Fibroblast of lung (primary cell): ENCODE results near the gene TMBIM6. TPM values are rescaled to one million over a fixed set of nuclear protein-coding genes. Genes with fewer than 3 reads are reported as not detected.

Experiments
- DNase-seq, 2 donors: peaks; one replicate each; pipeline versions ENCODE4 v3.0.0 to v3.0.0-alpha.2; 2010; ENCODE audit warnings: low read depth in 2 of 2
- H2AFZ ChIP-seq: 2 replicates; pipeline ENCODE4 v1.5.1; 2012; ENCODE audit warnings: low read length, control low read depth, inconsistent platforms
- H3K27ac ChIP-seq: 2 replicates; pipeline ENCODE4 v1.5.1; 2011; ENCODE audit warnings: low read length, control low read depth; ENCODE audit not compliant: insufficient read depth
- H3K27me3 ChIP-seq: 2 replicates; pipeline ENCODE4 v1.5.1; 2011; ENCODE audit warnings: mild to moderate bottlenecking, low read length; ENCODE audit not compliant: control insufficient read depth, insufficient read depth
- H3K36me3 ChIP-seq: 2 replicates; pipeline ENCODE4 v1.5.1; 2011; ENCODE audit warnings: low read length; ENCODE audit not compliant: control insufficient read depth, insufficient read depth
- H3K4me1 ChIP-seq: 2 replicates; pipeline ENCODE4 v1.5.1; 2011; ENCODE audit warnings: low read length; ENCODE audit not compliant: control insufficient read depth, insufficient read depth; ENCODE audit errors: extremely low read depth
- H3K4me2 ChIP-seq: 2 replicates; pipeline ENCODE4 v1.5.1; 2011; ENCODE audit warnings: low read length, control low read depth; ENCODE audit not compliant: insufficient read depth; ENCODE audit errors: extremely low read depth
- H3K4me3 ChIP-seq, 4 experiments: fragments of 200-600 bp in 1 of 4; sonication (generic) in 1 of 4; replicated peaks in 1 of 4; 2 replicates each; pipeline ENCODE4 v1.5.1; 2011 to 2016; ENCODE audit warnings: low read length in 4 of 4, low read depth in 3 of 4, mild to moderate bottlenecking in 3 of 4, control low read depth in 2 of 4, inconsistent platforms in 1 of 4, mixed read lengths in 1 of 4; ENCODE audit not compliant: insufficient read depth in 1 of 4; ENCODE audit errors: control extremely low read depth in 1 of 4
- H3K79me2 ChIP-seq: 2 replicates; pipeline ENCODE4 v1.5.1; 2012; ENCODE audit warnings: mild to moderate bottlenecking, low read length, inconsistent platforms; ENCODE audit not compliant: control insufficient read depth, insufficient read depth
- H3K9ac ChIP-seq: 2 replicates; pipeline ENCODE4 v1.5.1; 2011; ENCODE audit warnings: mild to moderate bottlenecking, low read length, control low read depth; ENCODE audit not compliant: insufficient read depth
- H3K9me3 ChIP-seq: 2 replicates; pipeline ENCODE4 v1.5.1; 2012; ENCODE audit warnings: low read depth, low read length; ENCODE audit not compliant: control insufficient read depth, insufficient read depth
- H4K20me1 ChIP-seq: 2 replicates; pipeline ENCODE4 v1.5.1; 2011; ENCODE audit warnings: low read length; ENCODE audit not compliant: control insufficient read depth, insufficient read depth; ENCODE audit errors: extremely low read depth
- EZH2 ChIP-seq: IDR thresholded peaks from 2 replicates; pipeline ENCODE4 v1.5.1; 2012; ENCODE audit warnings: low read length, control low read depth, mild to moderate bottlenecking; ENCODE audit errors: missing control alignments
- polyA plus RNA-seq, 2 donors: library from polyadenylated mRNA; depleted of rRNA in 1 of 2; stranded (reverse) in 1 of 2; unstranded in 1 of 2; fragments of >200 nt; gene quantifications; 2 replicates each; pipeline ENCODE4 v1.2.1, GENCODE V29; 2011 to 2012; ENCODE audit warnings: missing spikeins in 1 of 2
- total RNA-seq: library from RNA; depleted of rRNA; stranded (reverse); fragments of >200 nt; gene quantifications from 2 replicates; pipeline ENCODE4 v1.2.1, GENCODE V29; 2014
- TF ChIP-seq, protein P1 (sequence below), 2 donors: IDR thresholded peaks in 1 of 2; conservative IDR thresholded peaks in 1 of 2; 1 replicate in 1 of 2; 2 replicates in 1 of 2; pipeline ENCODE4 v1.5.1; 2011 to 2012; ENCODE audit warnings: low read length in 2 of 2, control low read depth in 1 of 2, inconsistent platforms in 1 of 2, low read depth in 1 of 2, mild to moderate bottlenecking in 1 of 2

TMBIM6 gene
- total and polyA plus RNA-seq, 2 donors (not counting 1 experiment from before 2014, with no cell fraction given): 432 to 879 TPM

DNA sequence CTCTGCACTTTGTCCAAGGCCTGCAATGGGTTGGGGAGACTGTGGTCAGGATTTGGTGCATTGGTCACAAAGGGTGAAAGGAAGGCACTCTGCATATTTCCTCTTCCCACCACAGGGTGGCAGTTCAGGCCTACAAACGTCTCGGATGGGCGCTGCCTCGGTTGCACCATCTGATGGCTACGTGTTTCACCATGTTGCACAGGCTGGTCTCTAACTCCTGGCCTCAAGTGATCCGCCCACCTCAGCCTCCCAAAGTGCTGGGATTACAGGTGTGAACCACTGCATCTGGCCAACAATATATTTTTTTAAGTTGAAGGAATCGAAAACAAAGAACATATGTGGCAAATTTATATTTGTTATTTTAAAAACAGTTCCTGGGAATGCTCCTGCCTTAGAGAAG, 35.1 kb downstream of the TMBIM6 start:
- no peak for TF ChIP-seq EZH2
- TF ChIP-seq, protein P1, sequence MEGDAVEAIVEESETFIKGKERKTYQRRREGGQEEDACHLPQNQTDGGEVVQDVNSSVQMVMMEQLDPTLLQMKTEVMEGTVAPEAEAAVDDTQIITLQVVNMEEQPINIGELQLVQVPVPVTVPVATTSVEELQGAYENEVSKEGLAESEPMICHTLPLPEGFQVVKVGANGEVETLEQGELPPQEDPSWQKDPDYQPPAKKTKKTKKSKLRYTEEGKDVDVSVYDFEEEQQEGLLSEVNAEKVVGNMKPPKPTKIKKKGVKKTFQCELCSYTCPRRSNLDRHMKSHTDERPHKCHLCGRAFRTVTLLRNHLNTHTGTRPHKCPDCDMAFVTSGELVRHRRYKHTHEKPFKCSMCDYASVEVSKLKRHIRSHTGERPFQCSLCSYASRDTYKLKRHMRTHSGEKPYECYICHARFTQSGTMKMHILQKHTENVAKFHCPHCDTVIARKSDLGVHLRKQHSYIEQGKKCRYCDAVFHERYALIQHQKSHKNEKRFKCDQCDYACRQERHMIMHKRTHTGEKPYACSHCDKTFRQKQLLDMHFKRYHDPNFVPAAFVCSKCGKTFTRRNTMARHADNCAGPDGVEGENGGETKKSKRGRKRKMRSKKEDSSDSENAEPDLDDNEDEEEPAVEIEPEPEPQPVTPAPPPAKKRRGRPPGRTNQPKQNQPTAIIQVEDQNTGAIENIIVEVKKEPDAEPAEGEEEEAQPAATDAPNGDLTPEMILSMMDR (conservative IDR thresholded peaks at IDR 0.05 in 1 of 2, IDR thresholded peaks at IDR 0.05 in 1 of 2; ENCODE audit: low read depth in 1 of 2, low read length in 2 of 2): peak; percentile 81 to 86
- H3K4me1 ChIP-seq: no peaks in the 10 kb centered on the region
- no peak overlapping the region for H3K27ac ChIP-seq
- H3K36me3 ChIP-seq: no peaks in the 10 kb centered on the region
- no peak overlapping the region for H3K4me3 ChIP-seq
- H2AFZ ChIP-seq: no peak overlapping the region
- peak; percentile 64 to 87 for DNase-seq
- no peaks in the 10 kb centered on the region for H3K79me2 ChIP-seq
- H4K20me1 ChIP-seq: no peaks in the 10 kb centered on the region
- H3K9ac ChIP-seq: no peak overlapping the region
- H3K27me3 ChIP-seq: peaks cover 2% of the 10 kb centered on the region
- no peaks in the 10 kb centered on the region for H3K9me3 ChIP-seq
- no peak overlapping the region for H3K4me2 ChIP-seq

DNA sequence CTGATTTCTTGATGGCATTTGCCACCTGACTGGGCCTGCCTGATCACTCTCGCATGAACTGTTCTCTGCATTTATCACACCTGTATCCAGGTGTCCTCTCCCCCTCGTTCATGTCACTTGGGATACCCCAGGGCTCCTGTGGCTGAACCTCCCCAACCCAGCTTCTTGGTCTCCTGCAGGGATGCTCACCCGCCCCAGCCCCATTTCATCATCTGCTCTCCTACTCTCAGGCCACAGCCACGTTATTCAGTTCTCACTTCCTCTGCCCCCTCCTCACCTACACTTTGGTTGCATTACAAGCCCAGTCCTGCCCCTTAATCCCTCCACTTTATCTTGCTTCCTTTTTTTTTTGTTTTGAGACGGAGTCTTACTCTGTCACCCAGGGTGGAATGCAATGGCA, 35.5 kb downstream of the TMBIM6 start:
- Histone ChIP-seq H3K9ac (no peak overlapping the region), H3K9me3 (no peaks in the 10 kb centered on the region), H3K79me2 (no peaks in the 10 kb centered on the region), H3K36me3 (no peaks in the 10 kb centered on the region), H3K27me3 (peaks cover 2% of the 10 kb centered on the region), H2AFZ (no peak overlapping the region), H3K4me3 (no peak overlapping the region), H3K27ac (no peak overlapping the region), H3K4me1 (no peaks in the 10 kb centered on the region), H4K20me1 (no peaks in the 10 kb centered on the region), H3K4me2 (no peak overlapping the region)
- no peak for DNase-seq
- no peak for TF ChIP-seq EZH2
- TF ChIP-seq, protein P1 (conservative IDR thresholded peaks at IDR 0.05 in 1 of 2, IDR thresholded peaks at IDR 0.05 in 1 of 2; ENCODE audit: low read depth in 1 of 2, low read length in 2 of 2): no peak

DNA sequence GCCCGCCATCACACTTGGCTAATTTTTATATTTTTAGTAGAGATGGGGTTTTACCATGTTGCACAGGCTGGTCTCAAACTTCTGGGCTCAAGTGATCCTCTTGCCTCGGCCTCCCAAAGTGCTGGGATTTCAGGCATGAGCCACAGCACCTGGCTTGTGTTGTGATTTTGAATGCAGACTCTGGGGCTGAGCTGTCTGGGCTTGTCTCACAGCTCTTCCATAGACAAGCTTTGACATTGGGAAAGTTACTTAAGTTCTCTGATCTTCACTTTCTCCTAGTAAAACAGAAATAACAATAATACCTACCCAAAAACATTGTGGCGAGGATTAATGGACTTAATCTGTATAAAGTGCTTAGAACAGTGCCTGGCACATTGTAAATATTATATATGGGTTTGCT, 36.0 kb downstream of the TMBIM6 start:
- no peaks in the 10 kb centered on the region for H4K20me1 ChIP-seq
- H3K9ac ChIP-seq: no peak overlapping the region
- H3K4me1 ChIP-seq: no peaks in the 10 kb centered on the region
- no peak for TF ChIP-seq EZH2
- TF ChIP-seq, protein P1 (conservative IDR thresholded peaks at IDR 0.05 in 1 of 2, IDR thresholded peaks at IDR 0.05 in 1 of 2; ENCODE audit: low read depth in 1 of 2, low read length in 2 of 2): no peak
- H2AFZ ChIP-seq: no peak overlapping the region
- no peaks in the 10 kb centered on the region for H3K9me3 ChIP-seq
- no peaks in the 10 kb centered on the region for H3K36me3 ChIP-seq
- H3K27me3 ChIP-seq: peaks cover 2% of the 10 kb centered on the region
- DNase-seq: no peak
- no peaks in the 10 kb centered on the region for H3K79me2 ChIP-seq
- H3K4me3 ChIP-seq: no peak overlapping the region
- H3K27ac ChIP-seq: no peak overlapping the region
- no peak overlapping the region for H3K4me2 ChIP-seq
